Upper lobe of left lung (tissue), 4 donors: Measurements from ENCODE around the gene SLC2A3.

Experiments used
- CTCF ChIP-seq, 6 experiments: fragments of 450-650 bp in 4 of 6; fragments of 200-600 bp in 2 of 6; sonication (generic) in 2 of 6; IDR thresholded peaks; one replicate each; pipeline ENCODE4 v1.5.1; 2016 to 2019; ENCODE audit warnings: antibody characterized with exemption in 6 of 6
- EP300 ChIP-seq, 4 donors: sonication (generic); formaldehyde crosslinking; IDR thresholded peaks; one replicate each; pipeline ENCODE4 v1.5.1; 2017; ENCODE audit warnings: antibody characterized with exemption in 4 of 4, control low read depth in 2 of 4
- POLR2AphosphoS5 ChIP-seq, 2 donors: sonication (generic); formaldehyde crosslinking; IDR thresholded peaks; one replicate each; pipeline ENCODE4 v1.5.1; 2017; ENCODE audit warnings: antibody characterized with exemption in 2 of 2

GRCh38 chr12:7959278-7959677 is 23.3 kb upstream of the SLC2A3 start:
- no peak for TF ChIP-seq CTCF (IDR thresholded peaks at IDR 0.05)
- no peak for TF ChIP-seq POLR2AphosphoS5 (IDR thresholded peaks at IDR 0.05)
- TF ChIP-seq EP300 (IDR thresholded peaks at IDR 0.05): no peak
